ENCODE data around the gene HAS3. TPM values are rescaled to one million over a fixed set of nuclear protein-coding genes. Genes with fewer than 3 reads are reported as not detected.

Gene HAS3
- total RNA-seq, 1 experiment from 2014 or later = 2.5 TPM

DNA sequence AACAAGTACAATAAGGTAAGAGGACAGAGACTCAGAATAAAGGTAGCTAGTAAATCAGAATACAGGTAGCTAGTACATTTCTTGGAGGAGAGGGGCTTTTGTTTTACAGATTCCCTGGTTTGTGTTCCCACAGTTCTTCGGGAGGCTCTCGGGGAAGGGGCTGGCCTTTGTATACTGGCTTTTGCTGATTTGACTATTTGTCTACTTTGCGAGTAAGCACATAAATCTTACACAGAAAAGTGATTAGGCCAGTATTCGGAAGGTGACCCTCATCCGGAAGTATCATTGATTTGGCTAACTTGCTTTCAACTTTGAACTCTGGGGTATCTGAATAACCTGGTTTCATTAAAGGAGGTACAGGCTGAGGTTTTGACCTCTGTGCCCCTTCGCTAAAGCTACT is 60.1 kb downstream of the HAS3 start:
- no TSS peak for BruUV-seq (replicated peaks)
- Histone ChIP-seq H3K27ac (no peak overlapping the region), H3K36me3 (ENCODE audit: low read depth) (peaks cover 39% of the 10 kb centered on the region), H3K9me3 (ENCODE audit: insufficient read depth, low read depth) (no peaks in the 10 kb centered on the region), H3K9me2 (ENCODE audit: insufficient read depth) (no peaks in the 10 kb centered on the region), H3K79me2 (ENCODE audit: low read depth) (no peaks in the 10 kb centered on the region), H3F3A (ENCODE audit: insufficient read depth, low read depth) (peaks cover 11% of the 10 kb centered on the region), H3K27me3 (ENCODE audit: insufficient read depth, low read depth) (no peaks in the 10 kb centered on the region), H3K4me3 (no peak overlapping the region), H3K4me1 (replicated peaks; ENCODE audit: insufficient read depth) (no peaks in the 10 kb centered on the region), H4K20me1 (ENCODE audit: insufficient read depth) (no peaks in the 10 kb centered on the region), H3K4me2 (no peak overlapping the region), H2AFZ (no peak overlapping the region)
- intact Hi-C loops (cut with micrococcal nuclease; ENCODE audit: unreplicated experiment) = no loop called here
- ChIA-PET POLR2A (ENCODE audit: unreplicated experiment) (no interaction called here), CTCF (no interaction called here)
- no peak for DNase-seq
- no peak for TF ChIP-seq EZH2 (IDR thresholded peaks at IDR 0.05; ENCODE audit: low read depth)
- TF ChIP-seq, protein P1, sequence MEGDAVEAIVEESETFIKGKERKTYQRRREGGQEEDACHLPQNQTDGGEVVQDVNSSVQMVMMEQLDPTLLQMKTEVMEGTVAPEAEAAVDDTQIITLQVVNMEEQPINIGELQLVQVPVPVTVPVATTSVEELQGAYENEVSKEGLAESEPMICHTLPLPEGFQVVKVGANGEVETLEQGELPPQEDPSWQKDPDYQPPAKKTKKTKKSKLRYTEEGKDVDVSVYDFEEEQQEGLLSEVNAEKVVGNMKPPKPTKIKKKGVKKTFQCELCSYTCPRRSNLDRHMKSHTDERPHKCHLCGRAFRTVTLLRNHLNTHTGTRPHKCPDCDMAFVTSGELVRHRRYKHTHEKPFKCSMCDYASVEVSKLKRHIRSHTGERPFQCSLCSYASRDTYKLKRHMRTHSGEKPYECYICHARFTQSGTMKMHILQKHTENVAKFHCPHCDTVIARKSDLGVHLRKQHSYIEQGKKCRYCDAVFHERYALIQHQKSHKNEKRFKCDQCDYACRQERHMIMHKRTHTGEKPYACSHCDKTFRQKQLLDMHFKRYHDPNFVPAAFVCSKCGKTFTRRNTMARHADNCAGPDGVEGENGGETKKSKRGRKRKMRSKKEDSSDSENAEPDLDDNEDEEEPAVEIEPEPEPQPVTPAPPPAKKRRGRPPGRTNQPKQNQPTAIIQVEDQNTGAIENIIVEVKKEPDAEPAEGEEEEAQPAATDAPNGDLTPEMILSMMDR (conservative IDR thresholded peaks at IDR 0.05) = no peak

DNA sequence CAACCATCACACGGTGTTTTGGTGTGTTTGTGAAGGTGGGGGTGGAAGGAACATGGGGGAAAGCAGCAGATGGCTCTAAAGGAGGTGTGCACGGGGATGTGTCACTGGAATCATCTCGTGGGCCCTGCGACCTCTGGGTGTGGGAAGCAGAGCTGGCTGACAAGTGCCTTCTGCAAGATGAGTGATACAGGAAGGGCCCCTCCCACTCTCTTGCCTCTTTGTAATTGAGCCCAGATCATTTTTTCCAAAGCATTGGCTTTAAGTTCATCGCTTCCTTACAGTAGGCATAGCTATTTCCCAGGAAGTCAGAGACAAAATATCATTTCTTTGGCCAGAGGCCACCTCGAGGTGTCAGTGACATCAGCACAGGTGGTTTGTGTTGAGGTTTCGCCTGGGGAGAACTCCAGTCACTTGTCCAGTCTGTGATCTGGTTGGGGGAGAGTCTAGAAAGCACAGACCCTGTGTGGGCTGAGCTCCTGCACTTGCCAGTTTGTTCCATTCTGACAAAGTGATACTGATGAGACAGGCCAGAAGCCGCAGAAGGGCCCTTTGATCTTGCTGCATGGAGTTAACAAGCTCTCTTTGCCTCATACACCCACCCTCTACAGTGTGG is 60.9 kb downstream of the HAS3 start:
- ChIA-PET CTCF (no interaction called here), POLR2A (ENCODE audit: unreplicated experiment) (no interaction called here)
- Histone ChIP-seq H3K9me2 (ENCODE audit: insufficient read depth) (no peaks in the 10 kb centered on the region), H3K4me1 (replicated peaks; ENCODE audit: insufficient read depth) (no peaks in the 10 kb centered on the region), H3F3A (ENCODE audit: insufficient read depth, low read depth) (peaks cover 16% of the 10 kb centered on the region), H3K27me3 (ENCODE audit: insufficient read depth, low read depth) (no peaks in the 10 kb centered on the region), H3K9me3 (ENCODE audit: insufficient read depth, low read depth) (no peaks in the 10 kb centered on the region), H3K4me3 (no peak overlapping the region), H3K27ac (no peak overlapping the region), H3K4me2 (no peak overlapping the region), H2AFZ (no peak overlapping the region), H3K79me2 (ENCODE audit: low read depth) (no peaks in the 10 kb centered on the region), H3K36me3 (ENCODE audit: low read depth) (peaks cover 39% of the 10 kb centered on the region), H4K20me1 (ENCODE audit: insufficient read depth) (no peaks in the 10 kb centered on the region)
- no peak for TF ChIP-seq EZH2 (IDR thresholded peaks at IDR 0.05; ENCODE audit: low read depth)
- TF ChIP-seq, protein P1 (conservative IDR thresholded peaks at IDR 0.05) = no peak
- DNase-seq = no peak
- intact Hi-C loops (cut with micrococcal nuclease; ENCODE audit: unreplicated experiment) = no loop called here
- BruUV-seq (replicated peaks) = no TSS peak

DNA sequence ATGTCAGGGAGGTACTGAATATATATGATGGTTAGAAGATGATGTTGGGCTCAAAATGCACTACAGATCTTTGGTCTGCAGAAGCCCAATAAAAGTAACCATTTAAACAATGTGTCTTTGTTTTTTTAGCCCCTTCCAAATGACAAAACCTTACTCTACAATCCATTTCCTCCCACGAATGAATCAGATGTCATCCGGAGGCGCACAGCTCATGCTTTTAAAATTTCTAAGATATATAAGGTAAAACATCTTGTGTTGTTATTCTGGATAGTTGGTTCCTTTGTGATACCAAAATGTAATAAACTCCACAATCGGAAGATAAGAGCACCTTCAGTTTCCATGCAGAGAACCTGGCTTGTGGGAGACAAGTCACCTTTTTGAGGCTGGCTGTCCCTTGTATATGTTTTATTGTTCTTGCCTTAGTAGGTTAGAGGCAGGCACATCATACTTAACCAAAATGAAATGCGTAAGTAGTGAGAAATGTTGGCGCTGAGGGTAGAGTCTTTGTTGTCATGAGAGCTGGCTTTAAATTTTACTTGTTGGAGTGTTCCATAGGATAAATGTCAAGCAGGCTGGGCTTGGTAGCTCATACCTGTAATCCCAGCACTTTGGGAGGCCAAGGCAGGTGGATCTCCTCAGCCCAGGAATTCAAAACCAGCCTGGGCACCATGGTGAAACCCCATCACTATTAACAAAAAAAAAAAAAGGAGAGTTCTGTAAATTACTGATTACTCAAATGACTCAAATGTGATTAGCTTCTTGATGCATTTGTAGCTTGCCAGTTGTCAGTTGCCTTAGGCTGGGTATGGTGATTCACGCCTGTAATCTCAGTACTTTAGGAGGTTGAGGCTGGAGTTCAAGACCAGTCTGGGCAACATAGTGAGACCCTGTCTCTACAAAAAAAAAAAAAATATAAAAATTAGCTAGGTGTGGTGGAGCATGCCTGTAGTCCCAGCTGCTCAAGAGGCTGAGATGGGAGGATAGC is 61.8 kb downstream of the HAS3 start:
- Histone ChIP-seq H3K9me3 (ENCODE audit: insufficient read depth, low read depth) (no peaks in the 10 kb centered on the region), H3K4me2 (no peak overlapping the region), H3F3A (ENCODE audit: insufficient read depth, low read depth) (peaks cover 17% of the 10 kb centered on the region), H3K27me3 (ENCODE audit: insufficient read depth, low read depth) (no peaks in the 10 kb centered on the region), H3K79me2 (ENCODE audit: low read depth) (no peaks in the 10 kb centered on the region), H3K4me1 (replicated peaks; ENCODE audit: insufficient read depth) (no peaks in the 10 kb centered on the region), H3K4me3 (no peak overlapping the region), H3K27ac (no peak overlapping the region), H3K36me3 (ENCODE audit: low read depth) (peaks cover 39% of the 10 kb centered on the region), H2AFZ (no peak overlapping the region), H4K20me1 (ENCODE audit: insufficient read depth) (no peaks in the 10 kb centered on the region), H3K9me2 (ENCODE audit: insufficient read depth) (no peaks in the 10 kb centered on the region)
- no peak for DNase-seq
- intact Hi-C loops (cut with micrococcal nuclease; ENCODE audit: unreplicated experiment) = no loop called here
- ChIA-PET POLR2A (ENCODE audit: unreplicated experiment) (no interaction called here), CTCF (no interaction called here)
- no peak for TF ChIP-seq EZH2 (IDR thresholded peaks at IDR 0.05; ENCODE audit: low read depth)
- TF ChIP-seq, protein P1 (conservative IDR thresholded peaks at IDR 0.05) = no peak
- BruUV-seq (replicated peaks) = no TSS peak

Other genes starting within 250 kb of the HAS3 start
- 126 and 161 TPM in 2 replicates for gene CHTF8, start 26.9 kb downstream of the HAS3 start, total RNA-seq (2021)
- gene UTP4, start 27.0 kb downstream of the HAS3 start, total RNA-seq (2021) = 42.1 and 45.9 TPM in 2 replicates
- gene SNTB2, start 81.5 kb downstream of the HAS3 start, total RNA-seq (2021) = 30.3 and 33.8 TPM in 2 replicates
- 25.4 and 26.7 TPM in 2 replicates for gene VPS4A, start 205.7 kb downstream of the HAS3 start, total RNA-seq (2021)
- 16.7 and 20.3 TPM in 2 replicates for gene PDF, start 224.9 kb downstream of the HAS3 start, total RNA-seq (2021)
- gene COG8, start 233.9 kb downstream of the HAS3 start, total RNA-seq (2021) = 39.9 and 41.9 TPM in 2 replicates
- gene NIP7, start 234.1 kb downstream of the HAS3 start, total RNA-seq (2021) = 23.6 and 29.5 TPM in 2 replicates
- gene TMED6, start 246.1 kb downstream of the HAS3 start, total RNA-seq (2021) = 0.59 TPM in 1 of 2 replicates, not detected in the other